GM21619 (cell line): ENCODE measurements around the gene ZNF394.
"Not testable (repeated sequence)": the region's sequence is repeated elsewhere in the genome, so short reads cannot be mapped to it uniquely, and the experiment has no call there.

Source experiments
- ATAC-seq: cut with Tn5 transposase; IDR thresholded peaks from one replicate; pipeline ENCODE4 v1.9.1; 2021; ENCODE audit not compliant: unreplicated experiment

Gene ZNF394

GRCh38 chr7:99499721-99500636 lies at the start of gene ZNF394:
ZNF394 (minus strand) TSS chr7:99500281; CDS start chr7:99500093, 188 bp downstream.
- peak; percentile 36 for ATAC-seq

GRCh38 chr7:99549545-99549944 lies 49.5 kb upstream of the ZNF394 start:
- ATAC-seq: not testable (repeated sequence)

GRCh38 chr7:99545308-99545707 lies 45.2 kb upstream of the ZNF394 start:
- not testable (repeated sequence) for ATAC-seq

DNA sequence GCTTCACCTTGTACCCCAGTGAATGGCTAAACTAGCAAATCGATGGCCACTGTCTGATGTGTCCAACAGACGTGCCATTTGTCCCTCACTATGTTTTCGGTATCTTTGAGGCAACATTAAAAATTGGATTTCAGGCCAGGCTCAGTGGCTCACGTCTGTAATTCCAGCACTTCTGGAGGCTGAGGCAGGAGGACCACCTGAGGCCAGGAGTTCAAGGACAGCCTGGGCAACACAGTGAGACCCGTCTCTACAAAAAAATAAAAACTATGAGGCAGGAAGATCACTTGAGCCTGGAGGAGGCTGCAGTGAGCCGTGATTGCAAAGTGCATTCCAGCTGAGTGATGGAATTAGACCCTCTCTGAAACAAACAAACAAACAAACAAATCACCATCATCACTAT lies 43.8 kb upstream of the ZNF394 start:
- ATAC-seq: no peak

DNA sequence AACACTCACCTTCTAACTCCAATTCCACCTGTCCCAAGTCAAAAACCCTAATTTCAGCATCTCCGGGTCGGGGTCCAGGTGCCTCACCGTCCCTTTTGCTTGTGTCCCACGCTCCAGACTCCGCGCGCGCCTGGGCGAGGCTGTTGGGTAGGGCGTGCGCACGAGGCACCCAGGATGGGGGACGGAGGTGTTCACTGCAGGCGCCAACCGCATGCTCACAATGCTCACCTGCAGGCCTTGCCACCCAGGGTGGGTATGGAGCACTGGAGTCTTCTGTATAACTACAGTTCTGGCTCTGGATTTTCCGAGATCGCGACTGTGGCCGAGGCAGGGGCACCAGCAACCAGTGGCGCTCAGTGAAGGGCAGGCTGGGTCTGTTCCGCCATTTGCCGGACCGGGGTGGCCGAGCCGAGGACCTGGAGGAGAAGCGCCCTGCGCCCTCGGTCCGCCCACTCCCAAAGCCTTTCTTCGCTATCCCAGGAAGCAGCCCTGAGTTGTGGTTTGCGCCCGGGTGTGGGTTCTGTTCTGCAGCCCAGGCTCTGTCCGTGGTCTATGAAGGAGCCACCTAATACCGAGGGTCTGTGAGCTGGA lies 43.1 kb upstream of the ZNF394 start:
- no peak for ATAC-seq

GRCh38 chr7:99541212-99541611 lies 41.1 kb upstream of the ZNF394 start:
- no peak for ATAC-seq

GRCh38 chr7:99540542-99540941 lies 40.5 kb upstream of the ZNF394 start:
- ATAC-seq: no peak

DNA sequence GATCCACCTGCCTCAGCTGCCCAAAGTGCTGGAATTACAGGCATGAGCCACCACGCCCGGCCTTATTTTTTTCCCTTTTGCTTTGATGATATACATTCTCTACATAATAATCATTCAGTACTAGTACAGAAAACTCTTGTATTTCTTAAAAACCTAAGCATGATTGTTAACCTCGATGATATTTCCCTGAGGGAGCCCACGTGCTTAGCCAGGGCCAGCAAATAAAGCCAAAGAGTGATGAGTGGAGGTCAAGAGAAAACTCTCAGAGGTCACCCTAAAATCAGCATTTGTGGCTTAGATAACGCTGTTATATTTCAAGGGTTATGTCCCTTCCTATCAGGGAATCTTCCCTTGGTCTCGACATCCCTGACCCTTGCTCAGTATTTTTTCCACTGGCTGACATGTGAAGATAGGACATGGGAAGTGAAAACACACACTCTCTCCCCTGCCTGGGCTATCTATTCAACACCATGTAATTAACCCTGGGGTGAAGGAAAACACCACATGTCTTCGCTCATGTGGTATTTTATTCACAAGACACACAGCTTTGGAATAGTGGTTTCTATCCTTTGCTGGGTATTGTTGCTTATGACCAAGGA lies 39.2 kb upstream of the ZNF394 start:
- ATAC-seq: no peak

DNA sequence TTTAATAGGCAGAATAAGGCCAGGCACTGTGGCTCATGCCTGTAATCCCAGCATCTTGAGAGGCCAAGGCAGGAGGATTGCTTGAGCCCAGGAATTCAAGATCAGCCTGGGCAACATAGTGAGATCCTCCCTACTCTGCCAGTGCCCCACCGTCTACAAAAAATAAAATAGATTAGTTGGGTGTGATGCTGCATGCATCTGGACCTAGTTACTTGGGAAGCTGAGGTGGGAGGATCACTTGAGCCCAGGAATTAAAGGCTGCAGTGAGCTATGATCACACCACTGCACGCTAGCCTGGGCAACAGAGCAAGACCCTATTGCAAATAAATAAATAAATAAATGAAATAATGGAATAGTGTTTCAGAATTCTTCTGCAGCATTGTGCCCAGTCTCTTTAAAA lies 35.6 kb upstream of the ZNF394 start:
- ATAC-seq: no peak

DNA sequence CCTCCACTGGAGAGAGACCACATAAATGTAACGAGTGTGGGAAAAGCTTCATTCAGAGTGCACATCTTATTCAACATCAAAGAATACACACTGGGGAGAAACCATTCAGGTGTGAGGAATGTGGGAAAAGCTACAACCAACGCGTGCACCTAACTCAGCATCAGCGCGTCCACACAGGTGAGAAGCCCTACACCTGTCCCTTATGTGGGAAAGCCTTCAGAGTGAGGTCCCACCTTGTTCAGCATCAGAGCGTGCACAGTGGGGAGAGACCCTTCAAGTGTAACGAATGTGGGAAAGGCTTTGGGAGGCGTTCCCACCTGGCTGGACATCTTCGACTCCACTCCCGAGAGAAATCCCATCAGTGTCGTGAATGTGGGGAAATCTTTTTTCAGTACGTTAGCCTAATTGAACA lies 31.3 kb upstream of the ZNF394 start:
- no peak for ATAC-seq

DNA sequence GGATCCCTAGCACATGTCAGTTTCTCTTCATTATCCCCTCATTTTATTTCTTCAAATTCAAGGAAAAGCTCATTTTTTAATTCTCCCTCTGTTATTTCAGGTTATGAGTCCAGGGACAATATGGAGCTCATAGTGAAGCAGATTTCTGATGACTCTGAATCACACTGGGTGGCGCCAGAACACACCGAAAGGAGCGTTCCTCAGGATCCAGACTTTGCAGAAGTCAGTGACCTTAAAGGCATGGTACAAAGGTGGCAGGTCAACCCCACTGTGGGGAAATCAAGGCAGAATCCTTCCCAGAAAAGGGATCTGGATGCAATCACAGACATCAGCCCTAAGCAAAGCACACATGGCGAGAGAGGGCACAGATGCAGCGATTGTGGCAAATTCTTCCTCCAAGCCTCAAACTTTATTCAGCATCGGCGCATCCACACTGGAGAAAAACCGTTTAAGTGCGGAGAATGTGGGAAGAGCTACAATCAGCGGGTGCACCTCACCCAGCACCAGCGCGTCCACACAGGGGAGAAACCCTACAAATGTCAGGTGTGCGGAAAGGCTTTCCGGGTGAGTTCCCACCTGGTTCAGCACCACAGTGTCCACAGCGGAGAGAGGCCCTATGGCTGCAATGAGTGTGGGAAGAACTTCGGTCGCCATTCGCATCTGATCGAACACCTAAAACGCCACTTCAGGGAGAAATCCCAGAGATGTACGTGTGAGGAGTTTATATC lies 25.8 kb upstream of the ZNF394 start:
- ATAC-seq: no peak

GRCh38 chr7:99521399-99521798 lies 21.3 kb upstream of the ZNF394 start:
- ATAC-seq: no peak

DNA sequence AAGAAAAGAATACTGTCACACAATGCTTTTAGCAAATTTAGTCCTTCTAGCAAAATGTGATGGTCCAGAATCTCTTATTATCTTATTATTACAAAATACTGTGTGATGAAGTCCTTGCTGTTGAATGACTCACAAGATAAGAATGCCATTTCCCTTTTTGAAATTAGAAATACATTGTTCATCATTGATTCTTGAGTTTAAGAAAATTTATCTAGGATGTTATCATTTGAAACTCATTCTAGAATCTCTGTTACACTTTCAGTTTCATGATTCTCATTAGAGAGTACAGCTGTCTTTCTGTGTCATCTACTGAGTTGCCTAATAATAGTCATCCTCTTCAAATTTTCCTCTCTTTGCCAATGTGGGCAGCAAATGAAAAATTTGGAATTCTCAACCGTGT lies 14.0 kb upstream of the ZNF394 start:
- ATAC-seq: no peak

- peak; percentile 6 for ATAC-seq
Observed at GRCh38 chr7:99505324-99505662, 5.2 kb upstream of the ZNF394 start.

DNA sequence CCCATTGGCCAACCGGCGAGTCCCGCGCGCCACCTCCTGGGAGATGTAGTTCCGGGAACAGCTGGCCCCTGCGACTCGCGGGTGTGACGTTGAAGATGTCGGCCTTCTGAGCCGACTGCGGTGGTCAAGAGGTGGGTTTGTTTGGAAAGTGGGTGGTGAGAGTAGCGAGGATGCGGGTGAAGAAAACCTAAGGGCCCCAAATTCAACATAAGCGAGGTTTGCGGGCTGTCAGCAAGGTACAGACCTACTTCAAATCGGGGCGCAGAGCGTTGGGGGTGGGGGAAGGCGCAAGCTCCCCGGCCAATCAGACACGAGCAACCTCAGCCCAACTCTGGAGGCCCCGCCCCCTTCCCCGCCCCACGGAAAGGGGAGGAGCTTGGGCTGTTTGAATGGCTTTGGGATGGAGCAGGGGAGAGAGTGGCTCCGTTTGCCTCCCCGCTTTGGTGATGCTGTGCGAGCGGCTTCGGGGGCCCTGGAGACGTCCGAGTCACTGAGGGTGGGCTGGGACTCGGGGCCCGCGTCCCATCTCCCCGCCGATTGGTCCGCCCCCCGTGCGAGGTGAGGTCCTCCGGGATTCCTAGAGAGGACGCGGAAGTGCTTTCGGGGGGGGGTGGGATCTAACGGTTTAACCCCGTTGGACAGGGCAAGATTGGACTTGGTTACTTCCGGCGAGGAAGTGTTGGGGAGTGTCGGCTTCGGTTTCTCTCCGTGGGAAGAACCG lies 4.7 kb upstream of the ZNF394 start, which contains the start of gene ZKSCAN5:
Gene ZKSCAN5 (plus strand): TSS at position 60 of the 721 bp plus-strand sequence. CDS start 1,383 bp downstream, outside the sequence.
- ATAC-seq: peak; percentile 77

DNA sequence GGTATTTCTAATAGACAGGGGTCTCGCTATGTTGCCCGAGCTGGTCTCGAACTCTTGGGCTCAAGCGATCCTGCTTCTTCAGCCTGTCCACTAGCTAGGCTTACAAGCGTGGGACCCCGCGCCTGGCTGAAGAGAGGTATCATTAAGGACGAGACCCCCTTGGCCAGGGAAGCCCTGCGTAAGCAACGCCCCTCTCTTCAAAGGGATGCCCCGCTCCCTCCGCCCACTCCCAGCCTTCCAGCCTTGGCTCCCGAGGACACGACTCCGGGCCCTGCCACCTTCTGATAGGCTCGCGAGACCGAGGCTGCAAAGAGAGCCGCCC lies 4.2 kb upstream of the ZNF394 start:
- ATAC-seq: no peak

GRCh38 chr7:99501236-99501635 lies 1.2 kb upstream of the ZNF394 start:
- ATAC-seq: not testable (repeated sequence)

- no peak for ATAC-seq
Observed at GRCh38 chr7:99500637-99501009, 542 bp upstream of the ZNF394 start.

- no peak for ATAC-seq
Observed at GRCh38 chr7:99499371-99499720, 735 bp downstream of the ZNF394 start.

DNA sequence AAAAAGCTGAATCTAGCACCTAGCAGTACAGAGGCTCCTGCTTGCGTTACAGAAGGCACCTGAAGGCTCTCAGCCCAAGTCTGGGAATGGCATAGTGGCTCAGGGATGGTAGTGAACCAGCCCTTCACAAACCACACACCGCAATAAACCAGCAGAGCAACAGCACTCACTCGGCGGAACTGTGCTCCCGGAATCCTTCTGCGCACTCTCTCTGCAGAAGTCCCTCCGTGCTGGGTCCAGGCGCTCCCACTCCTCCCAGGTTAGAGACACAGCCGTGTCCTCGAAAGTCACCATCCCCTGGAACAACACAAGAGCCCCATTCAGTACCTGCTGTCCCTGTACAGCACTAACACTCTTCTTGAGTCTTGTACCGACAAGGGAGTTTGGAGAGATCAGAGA lies 1.5 kb downstream of the ZNF394 start:
- ATAC-seq: no peak
